ENCODE measurements around the gene PPP2R2D.

DNA sequence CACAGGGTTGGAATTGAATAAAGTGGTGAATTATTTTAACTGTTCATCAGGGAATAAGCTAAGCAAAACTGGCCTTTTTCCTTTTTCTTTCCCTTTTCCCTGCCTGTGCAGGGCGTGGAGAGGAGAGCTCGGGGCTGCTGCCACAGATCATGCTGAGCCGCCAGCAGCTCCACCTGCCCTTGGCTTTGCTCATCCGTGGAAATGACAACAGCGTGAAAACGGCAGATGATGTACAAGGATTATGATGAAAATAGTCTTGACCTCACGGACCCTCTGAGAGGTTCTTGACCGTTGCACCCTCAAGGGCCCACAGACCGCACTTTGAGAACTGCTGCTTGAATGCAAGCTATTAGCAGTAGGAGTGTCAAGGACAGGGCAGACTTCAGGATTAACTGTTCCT lies 10.6 kb downstream of the PPP2R2D start:
- TF ChIP-seq, protein P1, sequence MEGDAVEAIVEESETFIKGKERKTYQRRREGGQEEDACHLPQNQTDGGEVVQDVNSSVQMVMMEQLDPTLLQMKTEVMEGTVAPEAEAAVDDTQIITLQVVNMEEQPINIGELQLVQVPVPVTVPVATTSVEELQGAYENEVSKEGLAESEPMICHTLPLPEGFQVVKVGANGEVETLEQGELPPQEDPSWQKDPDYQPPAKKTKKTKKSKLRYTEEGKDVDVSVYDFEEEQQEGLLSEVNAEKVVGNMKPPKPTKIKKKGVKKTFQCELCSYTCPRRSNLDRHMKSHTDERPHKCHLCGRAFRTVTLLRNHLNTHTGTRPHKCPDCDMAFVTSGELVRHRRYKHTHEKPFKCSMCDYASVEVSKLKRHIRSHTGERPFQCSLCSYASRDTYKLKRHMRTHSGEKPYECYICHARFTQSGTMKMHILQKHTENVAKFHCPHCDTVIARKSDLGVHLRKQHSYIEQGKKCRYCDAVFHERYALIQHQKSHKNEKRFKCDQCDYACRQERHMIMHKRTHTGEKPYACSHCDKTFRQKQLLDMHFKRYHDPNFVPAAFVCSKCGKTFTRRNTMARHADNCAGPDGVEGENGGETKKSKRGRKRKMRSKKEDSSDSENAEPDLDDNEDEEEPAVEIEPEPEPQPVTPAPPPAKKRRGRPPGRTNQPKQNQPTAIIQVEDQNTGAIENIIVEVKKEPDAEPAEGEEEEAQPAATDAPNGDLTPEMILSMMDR (optimal IDR thresholded peaks at IDR 0.05 in 1 of 3, IDR thresholded peaks at IDR 0.05 in 1 of 3, conservative IDR thresholded peaks at IDR 0.05 in 1 of 3; ENCODE audit: extremely low read depth in 1 of 3, insufficient read depth in 2 of 3, low read length in 3 of 3), result no peak
- no peak for TF ChIP-seq EZH2 (IDR thresholded peaks at IDR 0.05; ENCODE audit: low read length)

All from keratinocyte (primary cell).